Prostate gland (tissue), 2 donors: Measurements from ENCODE around the gene LDB3. TPM values are rescaled to one million over a fixed set of nuclear protein-coding genes. Genes with fewer than 3 reads are reported as not detected.
"Not testable (repeated sequence)": the region's sequence is repeated elsewhere in the genome, so short reads cannot be mapped to it uniquely, and the experiment has no call there.

Source experiments
- DNase-seq: peaks from one replicate; pipeline ENCODE4 v3.0.0-alpha.2; 2019; ENCODE audit warnings: low spot score
- H3K27ac ChIP-seq, 2 donors: fragments of 200-600 bp; sonication (generic); 2 replicates each; pipeline ENCODE4 v1.5.1; 2017 to 2019
- H3K27me3 ChIP-seq: fragments of 200-600 bp; sonication (generic); replicated peaks from 2 replicates; pipeline ENCODE4 v1.5.1; 2019; ENCODE audit not compliant: insufficient read depth
- H3K36me3 ChIP-seq, 2 donors: fragments of 200-600 bp; sonication (generic); 1 replicate in 1 of 2; 2 replicates in 1 of 2; pipeline versions ENCODE4 v1.5.1 to v1.8.1; 2017 to 2019
- H3K4me1 ChIP-seq: fragments of 200-600 bp; sonication (generic); replicated peaks from 2 replicates; pipeline ENCODE4 v1.5.1; 2019
- H3K4me3 ChIP-seq, 2 donors: fragments of 200-600 bp; sonication (generic); 2 replicates each; pipeline ENCODE4 v1.5.1; 2017 to 2019
- H3K9me3 ChIP-seq: fragments of 200-600 bp; sonication (generic); 2 replicates; pipeline ENCODE4 v1.5.1; 2017
- POLR2A ChIP-seq: fragments of 450-650 bp; IDR thresholded peaks from one replicate; pipeline ENCODE4 v1.6.1; 2016; ENCODE audit warnings: antibody characterized with exemption, mild to moderate bottlenecking
- POLR2AphosphoS5 ChIP-seq: sonication (generic); formaldehyde crosslinking; IDR thresholded peaks from one replicate; pipeline ENCODE4 v1.6.1; 2017; ENCODE audit warnings: antibody characterized with exemption
- WGBS: methylation state at CpG from one replicate; pipeline ENCODE4 v1.1.5; 2018; 5-methylcytosine and 5-hydroxymethylcytosine counted together
- intact Hi-C: fragments of 100-400 bp; cut with DNase I; formaldehyde crosslinking; loops from one replicate; pipeline ENCODE4 v1.14.2; 2022
- total RNA-seq, 2 donors: library from RNA; depleted of rRNA; stranded (reverse); fragments of >200 nt; gene quantifications; one replicate each; pipeline ENCODE4 v1.1.0, GENCODE V29; 2016
- TF ChIP-seq, protein P1 (sequence below), 4 experiments: fragments of 200-600 bp in 2 of 4; fragments of 450-650 bp in 2 of 4; sonication (generic) in 2 of 4; IDR thresholded peaks; 1 replicate in 3 of 4; 2 replicates in 1 of 4; pipeline ENCODE4 v1.5.1; 2016 to 2019; ENCODE audit warnings: antibody characterized with exemption in 4 of 4, mild to moderate bottlenecking in 2 of 4, moderate library complexity in 2 of 4

LDB3 gene
- total RNA-seq, 2 donors from 2014 or later = 10.8 to 13.0 TPM

DNA sequence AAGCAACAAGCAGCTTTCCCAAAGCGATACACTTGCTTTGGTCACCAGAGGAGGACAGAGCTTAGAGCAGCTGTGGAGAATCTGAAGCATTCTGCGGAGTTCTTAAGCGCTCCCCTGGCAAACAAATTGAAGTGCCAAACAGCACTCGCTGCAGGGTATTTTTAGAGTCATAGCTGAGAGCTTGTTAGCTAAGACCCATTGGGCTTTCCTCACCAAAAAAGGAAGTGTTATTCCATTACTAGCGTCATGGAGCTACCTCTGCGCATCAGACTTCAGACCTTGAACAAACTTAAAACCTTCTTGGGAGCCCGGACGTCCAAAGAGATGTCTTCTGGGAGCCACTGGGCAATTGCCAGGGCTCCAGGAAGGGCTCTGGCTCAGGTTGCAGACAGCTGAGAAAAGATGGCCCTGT, 65.0 kb downstream of the LDB3 start:
- Histone ChIP-seq H3K9me3 (no peaks in the 10 kb centered on the region), H3K36me3 (no peaks in the 10 kb centered on the region), H3K27ac (peak overlapping the region; percentile 68 to 73), H3K27me3 (no peaks in the 10 kb centered on the region), H3K4me1 (no peaks in the 10 kb centered on the region), H3K4me3 (no peak overlapping the region)
- WGBS = 67% methylated on average over 8 of the region's 8 CpGs
- intact Hi-C loops = loop anchor here (2.0 kb wide), 1 partner anchor 22 kb away; no protein-coding TSS in a partner anchor
- peak; percentile 47 for TF ChIP-seq POLR2AphosphoS5
- no peak for TF ChIP-seq POLR2A
- TF ChIP-seq, protein P1, sequence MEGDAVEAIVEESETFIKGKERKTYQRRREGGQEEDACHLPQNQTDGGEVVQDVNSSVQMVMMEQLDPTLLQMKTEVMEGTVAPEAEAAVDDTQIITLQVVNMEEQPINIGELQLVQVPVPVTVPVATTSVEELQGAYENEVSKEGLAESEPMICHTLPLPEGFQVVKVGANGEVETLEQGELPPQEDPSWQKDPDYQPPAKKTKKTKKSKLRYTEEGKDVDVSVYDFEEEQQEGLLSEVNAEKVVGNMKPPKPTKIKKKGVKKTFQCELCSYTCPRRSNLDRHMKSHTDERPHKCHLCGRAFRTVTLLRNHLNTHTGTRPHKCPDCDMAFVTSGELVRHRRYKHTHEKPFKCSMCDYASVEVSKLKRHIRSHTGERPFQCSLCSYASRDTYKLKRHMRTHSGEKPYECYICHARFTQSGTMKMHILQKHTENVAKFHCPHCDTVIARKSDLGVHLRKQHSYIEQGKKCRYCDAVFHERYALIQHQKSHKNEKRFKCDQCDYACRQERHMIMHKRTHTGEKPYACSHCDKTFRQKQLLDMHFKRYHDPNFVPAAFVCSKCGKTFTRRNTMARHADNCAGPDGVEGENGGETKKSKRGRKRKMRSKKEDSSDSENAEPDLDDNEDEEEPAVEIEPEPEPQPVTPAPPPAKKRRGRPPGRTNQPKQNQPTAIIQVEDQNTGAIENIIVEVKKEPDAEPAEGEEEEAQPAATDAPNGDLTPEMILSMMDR (IDR thresholded peaks at IDR 0.05) = no peak
- DNase-seq = no peak

- H3K4me3 ChIP-seq = no peak overlapping the region
- intact Hi-C loops = no loop called here
- TF ChIP-seq, protein P1 (IDR thresholded peaks at IDR 0.05) = no peak
- TF ChIP-seq POLR2AphosphoS5 (peak; percentile 5), POLR2A (no peak)
- H3K27me3 ChIP-seq = no peaks in the 10 kb centered on the region
- H3K27ac ChIP-seq = peak overlapping the region; percentile 68 to 73
- WGBS = 48% methylated on average over 4 of the region's 4 CpGs
- no peak for DNase-seq
- no peaks in the 10 kb centered on the region for H3K4me1 ChIP-seq
- no peaks in the 10 kb centered on the region for H3K9me3 ChIP-seq
- no peaks in the 10 kb centered on the region for H3K36me3 ChIP-seq
Observed at GRCh38 chr10:86734207-86734988, 66.1 kb downstream of the LDB3 start.

DNA sequence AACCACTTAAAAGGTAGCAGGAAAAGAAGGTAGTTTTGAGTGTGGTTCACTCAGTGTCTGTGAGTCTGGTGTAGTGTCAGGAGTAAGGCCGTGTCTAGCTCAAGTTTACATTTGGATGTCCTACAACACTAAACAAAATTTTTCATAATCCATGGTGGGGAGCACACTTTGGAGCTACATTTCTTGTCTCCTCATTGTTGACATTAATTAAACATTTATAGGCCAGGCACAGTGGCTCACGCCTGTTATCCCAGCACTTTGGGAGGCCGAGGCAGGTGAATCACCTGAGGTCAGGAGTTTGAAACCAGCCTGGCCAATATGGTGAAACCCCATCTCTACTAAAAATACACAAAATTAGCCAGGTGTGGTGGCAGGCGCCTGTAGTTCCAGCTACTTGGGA, 67.0 kb downstream of the LDB3 start:
- intact Hi-C loops, H3K9me3 ChIP-seq, H3K36me3 ChIP-seq, H3K4me3 ChIP-seq, DNase-seq, H3K27me3 ChIP-seq, H3K4me1 ChIP-seq: not testable (repeated sequence)
- 60% methylated on average over 4 of the region's 4 CpGs for WGBS
- peak overlapping the region; percentile 68 to 73 for H3K27ac ChIP-seq

DNA sequence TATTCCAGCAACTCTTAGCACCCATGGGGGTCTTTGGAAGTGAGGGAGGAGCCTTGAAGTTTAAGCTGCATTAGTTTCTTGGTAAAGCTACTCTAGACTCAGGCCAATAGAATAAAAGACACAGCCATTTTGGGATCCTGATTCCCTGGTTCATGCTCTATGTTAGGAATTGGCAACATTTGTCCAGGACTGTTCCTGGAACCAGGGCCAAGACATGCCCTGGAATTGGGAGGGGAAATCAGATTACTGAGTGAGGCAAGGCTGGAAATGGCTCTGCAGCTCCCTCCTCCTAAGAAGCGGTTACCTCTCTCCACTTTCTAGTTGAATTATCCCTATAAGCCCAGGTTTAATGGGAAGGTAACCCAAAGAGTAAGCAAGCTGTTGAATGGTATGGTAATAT, 73.9 kb downstream of the LDB3 start:
- TF ChIP-seq POLR2AphosphoS5 (no peak), POLR2A (no peak)
- TF ChIP-seq, protein P1 (IDR thresholded peaks at IDR 0.05) = no peak
- WGBS = 92% methylated on average over 1 of the region's 1 CpG
- Histone ChIP-seq H3K27me3 (no peaks in the 10 kb centered on the region), H3K9me3 (no peaks in the 10 kb centered on the region), H3K27ac (peak overlapping the region in 1 of 2 donors; percentile 13), H3K36me3 (no peaks in the 10 kb centered on the region), H3K4me3 (no peak overlapping the region), H3K4me1 (no peaks in the 10 kb centered on the region)
- intact Hi-C loops = no loop called here
- no peak for DNase-seq

- Histone ChIP-seq H3K9me3 (no peaks in the 10 kb centered on the region), H3K4me1 (peaks cover 5% of the 10 kb centered on the region), H3K4me3 (no peak overlapping the region), H3K27ac (peak overlapping the region; percentile 66 to 67), H3K27me3 (no peaks in the 10 kb centered on the region), H3K36me3 (no peaks in the 10 kb centered on the region)
- TF ChIP-seq POLR2AphosphoS5 (peak; percentile 52), POLR2A (no peak)
- TF ChIP-seq, protein P1 (IDR thresholded peaks at IDR 0.05) = no peak
- peak; percentile 50 for DNase-seq
- intact Hi-C loops = no loop called here
- 25% methylated on average over 7 of the region's 7 CpGs for WGBS
Observed at GRCh38 chr10:86744067-86744725, 75.9 kb downstream of the LDB3 start.
